HCT116 (cell line): ENCODE results near the gene RPTOR.

Experiments used
- CTCF ChIP-seq, 3 experiments: fragments of 200-600 bp in 1 of 3; sonication (generic) in 1 of 3; IDR thresholded peaks in 2 of 3; conservative IDR thresholded peaks in 1 of 3; 2 replicates each; pipeline ENCODE4 v1.5.1; 2012 to 2017; ENCODE audit warnings: low read depth in 2 of 3, low read length in 2 of 3, antibody characterized with exemption in 1 of 3, borderline replicate concordance in 1 of 3, control low read depth in 1 of 3, mild to moderate bottlenecking in 1 of 3, mixed read lengths in 1 of 3, mixed run types in 1 of 3, moderate library complexity in 1 of 3; ENCODE audit not compliant: insufficient read depth in 1 of 3
- EZH2 ChIP-seq: fragments of 200-600 bp; sonication (generic); IDR thresholded peaks from 2 replicates; pipeline ENCODE4 v1.6.1; 2017; ENCODE audit warnings: antibody characterized with exemption, mixed run types
- RAD21 ChIP-seq: IDR thresholded peaks from 2 replicates; pipeline ENCODE4 v1.6.1; 2012; ENCODE audit warnings: low read depth, mild to moderate bottlenecking
- ZNF274 ChIP-seq: fragments of 200-500 bp; sonication (Bioruptor generic); IDR thresholded peaks from 2 replicates; pipeline ENCODE4 v1.6.1; 2014; ENCODE audit warnings: mild to moderate bottlenecking, low read depth, low read length, inconsistent platforms

DNA sequence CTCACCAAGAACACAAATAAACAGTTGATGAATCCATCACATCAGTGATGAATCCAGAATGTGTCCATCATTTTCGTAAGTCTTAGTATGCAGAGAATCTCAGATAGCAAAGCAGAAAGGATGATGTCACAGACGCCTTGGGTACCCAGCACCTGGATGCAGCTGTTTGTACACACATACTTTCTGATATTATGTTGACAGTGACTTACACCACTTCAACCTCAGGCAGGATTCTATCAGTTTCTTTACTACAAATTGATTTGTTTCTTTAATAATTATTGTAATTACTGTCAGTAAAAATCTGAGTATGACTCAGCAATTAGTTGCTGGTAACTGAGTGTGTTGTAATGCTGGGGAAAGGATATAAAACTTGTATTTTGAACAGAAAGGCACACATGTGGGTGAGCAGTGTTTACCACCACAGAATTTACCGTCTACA is 159.8 kb downstream of the RPTOR start:
- TF ChIP-seq CTCF (IDR thresholded peaks at IDR 0.05 in 2 of 3, conservative IDR thresholded peaks at IDR 0.05 in 1 of 3; ENCODE audit: borderline replicate concordance in 1 of 3, insufficient read depth in 1 of 3, low read depth in 2 of 3, low read length in 2 of 3): no peak
- TF ChIP-seq EZH2: no peak
- no peak for TF ChIP-seq RAD21
- no peak for TF ChIP-seq ZNF274
